Activated gamma-delta T cell treated with Interleukin-2 at 50 U/mL for 16 hours (primary cell): Measurements from ENCODE around the gene ZNF646.
"Not testable (repeated sequence)": the region's sequence is repeated elsewhere in the genome, so short reads cannot be mapped to it uniquely, and the experiment has no call there.

ENCODE experiments used
- DNase-seq: peaks from one replicate; pipeline ENCODE4 v3.0.0-alpha.2; 2020

ZNF646 gene

DNA sequence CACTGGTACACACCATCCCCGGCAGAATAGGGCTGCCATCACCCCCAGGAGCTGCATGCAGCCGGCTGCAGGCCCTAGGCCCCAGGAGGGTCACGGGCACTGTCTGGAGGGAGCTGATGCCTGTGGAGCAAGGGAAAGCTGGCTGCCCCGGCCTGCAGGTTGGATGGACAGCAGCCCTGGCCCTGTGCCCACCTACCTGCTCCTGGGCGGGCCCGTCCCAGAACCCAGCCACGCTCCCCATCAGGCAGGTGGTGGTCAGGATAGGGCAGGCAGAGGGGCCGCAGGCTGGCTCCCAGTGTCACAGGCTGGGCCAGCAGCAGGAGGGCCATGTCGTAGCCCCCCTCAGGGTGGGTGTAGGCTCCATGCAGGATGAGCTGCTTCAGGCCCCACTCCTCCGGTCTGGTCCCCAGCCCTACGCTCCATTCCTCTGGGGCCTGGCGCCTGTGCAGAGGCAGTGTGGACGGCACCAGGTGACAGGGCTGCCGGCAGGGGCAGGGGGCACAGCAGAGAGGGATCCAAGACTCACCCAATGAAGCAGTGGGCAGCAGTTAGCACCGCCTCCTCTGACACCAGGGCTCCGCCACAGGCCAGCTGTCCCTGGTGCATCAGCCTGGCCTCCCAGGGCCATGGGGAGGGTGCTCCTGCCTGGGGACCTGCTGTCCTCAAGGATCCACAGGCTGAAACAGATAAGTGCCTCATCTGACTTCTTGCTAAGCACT is 10.5 kb downstream of the ZNF646 start:
- no peak for DNase-seq

- DNase-seq = no peak
These were observed 11.2 kb downstream of the ZNF646 start for GRCh38 chr16:31085411-31085810.

- DNase-seq = no peak
These were observed 11.8 kb downstream of the ZNF646 start for GRCh38 chr16:31085873-31086628.

DNA sequence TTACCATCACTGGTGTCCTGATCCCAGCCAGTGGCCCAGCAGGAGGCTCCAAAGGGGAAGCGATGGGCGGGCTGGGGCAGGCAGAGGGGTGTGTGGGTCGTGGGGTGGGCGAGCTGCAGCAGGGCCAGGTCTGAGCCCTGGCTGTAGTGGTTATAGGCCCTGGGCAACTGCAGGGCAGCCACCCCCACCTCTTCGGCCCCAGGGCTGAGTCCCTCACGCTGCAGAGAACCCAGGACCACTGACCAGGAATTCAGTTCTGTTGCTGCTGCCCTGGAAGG is 12.3 kb downstream of the ZNF646 start:
- no peak for DNase-seq

GRCh38 chr16:31087481-31087880 is 13.3 kb downstream of the ZNF646 start:
- DNase-seq = no peak

- DNase-seq = no peak
These were observed 13.7 kb downstream of the ZNF646 start for GRCh38 chr16:31087971-31088370.

- no peak for DNase-seq
These were observed 14.4 kb downstream of the ZNF646 start, which contains the start of gene PRSS53 for GRCh38 chr16:31088459-31089183. TSS of gene PRSS53 (minus strand) at chr16:31088943. CDS start at chr16:31088809, 134 bp downstream.

- DNase-seq = no peak
These were observed 15.0 kb downstream of the ZNF646 start for GRCh38 chr16:31089199-31089598.

DNA sequence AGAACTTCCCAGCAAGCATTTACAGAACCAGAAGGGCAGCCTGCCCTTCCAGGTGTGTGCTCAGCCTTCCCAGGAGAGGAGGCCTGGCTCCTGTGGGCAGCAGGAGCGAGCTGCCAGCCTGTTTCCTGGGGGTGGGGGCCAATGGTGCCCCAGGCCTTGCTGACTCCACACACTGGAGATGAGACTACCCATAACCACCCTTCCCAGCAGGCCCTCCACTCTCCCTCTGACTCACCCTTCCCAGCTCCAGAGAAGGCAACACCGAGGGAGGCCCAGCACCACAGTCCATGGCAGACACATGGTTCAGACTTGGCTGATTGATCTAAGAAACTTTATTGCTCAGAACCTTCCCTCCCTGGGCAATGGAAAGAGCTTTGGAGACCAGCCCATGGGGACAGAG is 16.3 kb downstream of the ZNF646 start:
- no peak for DNase-seq

DNA sequence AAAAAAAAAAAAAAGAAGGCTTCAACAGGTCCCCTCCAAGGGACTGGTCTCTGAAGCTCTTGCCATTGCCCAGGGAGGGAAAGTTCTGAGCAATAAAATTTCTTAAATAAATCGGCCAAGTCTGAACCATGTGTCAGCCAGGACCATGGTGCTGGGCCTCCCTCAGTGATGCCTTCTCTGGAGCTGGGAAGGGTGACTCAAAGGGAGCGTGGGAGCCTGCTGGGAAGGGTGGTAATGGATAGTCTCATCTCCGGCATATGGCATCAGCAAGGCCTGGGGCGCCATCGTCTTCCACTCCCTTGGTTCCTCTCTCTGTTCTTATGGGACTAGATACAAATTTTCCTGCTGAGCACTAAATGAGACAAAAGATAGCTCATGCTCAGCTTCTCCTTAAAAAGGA is 18.1 kb downstream of the ZNF646 start:
- DNase-seq = no peak

- DNase-seq = no peak
These were observed 19.0 kb downstream of the ZNF646 start for GRCh38 chr16:31093132-31093703.

DNA sequence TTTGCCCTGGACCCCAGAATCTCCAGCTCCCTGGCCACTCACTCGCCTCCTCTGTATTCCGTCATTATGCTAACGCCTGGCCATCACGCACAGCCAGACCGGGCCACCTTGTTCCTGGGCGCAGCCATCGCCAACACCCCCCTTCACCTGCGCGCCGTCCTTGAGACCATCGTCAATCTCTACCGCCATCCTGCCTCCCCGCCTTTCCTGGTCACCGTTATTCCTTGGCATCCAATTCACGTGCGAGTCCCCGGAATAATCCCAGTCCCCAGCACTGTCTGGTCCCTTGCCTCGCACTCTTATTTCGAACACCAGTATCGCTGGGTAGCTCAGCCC is 19.8 kb downstream of the ZNF646 start:
- no peak for DNase-seq

DNA sequence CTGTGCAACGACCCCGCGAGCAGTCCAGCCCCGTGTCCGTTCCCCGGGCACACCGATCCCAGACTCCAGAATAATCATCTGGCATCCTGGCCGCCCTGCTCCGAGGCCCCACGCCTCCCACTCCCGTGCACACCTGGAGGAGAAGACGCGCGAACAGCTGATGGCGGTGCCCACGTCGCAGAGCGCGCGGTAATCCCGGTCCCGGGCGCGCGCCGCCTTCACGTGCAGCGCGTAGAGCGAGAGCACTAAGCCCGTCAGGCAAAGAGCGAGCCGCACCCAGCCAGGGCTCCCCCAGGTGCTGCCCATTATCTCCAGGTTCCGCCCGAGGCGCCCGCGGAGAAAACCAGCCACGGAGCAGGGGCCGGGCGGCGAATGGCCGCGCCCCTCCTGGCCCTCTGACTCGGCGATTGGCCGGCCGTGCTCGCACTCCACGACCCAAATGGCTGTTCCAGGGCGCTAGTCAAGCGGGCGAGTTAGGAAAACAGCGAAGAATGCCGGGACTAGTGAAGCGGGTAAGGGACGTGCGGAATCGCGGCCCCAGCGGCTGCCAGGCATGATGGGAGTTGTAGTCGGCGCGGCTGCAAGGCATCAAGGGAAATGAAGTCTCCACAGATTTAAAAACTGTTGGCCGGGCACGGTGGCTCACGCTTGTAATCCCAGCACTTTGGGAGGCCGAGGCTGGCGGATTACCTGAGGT is 20.4 kb downstream of the ZNF646 start, which contains the start of gene VKORC1:
VKORC1 (minus strand) TSS at position 374 of the 697 bp plus-strand sequence; CDS start at position 306, 68 bp downstream.
- peak; percentile 77 for DNase-seq

GRCh38 chr16:31099860-31100638 is 25.8 kb downstream of the ZNF646 start:
- DNase-seq = no peak

DNA sequence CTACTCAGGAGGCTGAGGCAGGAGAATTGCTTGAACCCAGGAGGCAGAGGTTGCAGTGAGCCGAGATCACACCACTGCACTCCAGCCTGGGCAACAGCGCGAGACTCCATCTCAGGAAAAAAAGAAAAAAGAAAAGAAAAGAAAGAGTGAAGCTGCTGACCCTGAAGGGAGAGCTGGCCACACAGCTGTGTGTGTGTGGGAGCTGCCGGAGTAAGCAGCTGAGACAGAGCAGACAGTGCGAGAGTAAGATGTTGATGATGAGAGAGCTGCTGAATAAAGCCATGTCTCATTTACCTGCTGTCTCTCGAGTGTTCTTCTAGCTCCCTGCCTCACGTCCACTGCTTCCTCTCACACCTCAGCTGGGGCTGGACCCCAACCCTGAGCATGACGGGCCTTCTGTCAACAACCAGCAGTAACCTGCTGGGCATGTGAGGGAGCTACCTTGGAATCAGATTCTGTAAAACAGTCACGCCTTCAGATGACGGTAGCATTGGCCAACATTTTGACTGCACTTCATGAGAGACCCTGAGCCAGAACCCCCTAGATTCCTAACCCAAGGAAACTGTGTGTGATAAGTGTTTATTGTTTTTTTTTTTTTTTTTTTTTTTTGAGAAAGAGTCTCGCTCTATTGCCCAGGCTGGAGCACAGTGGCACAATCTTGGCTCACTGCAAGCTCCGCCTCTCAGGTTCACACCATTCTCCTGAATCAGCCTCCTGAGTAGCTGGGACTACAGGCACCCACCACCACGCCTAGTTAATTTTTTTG is 26.8 kb downstream of the ZNF646 start:
- DNase-seq = not testable (repeated sequence)

DNA sequence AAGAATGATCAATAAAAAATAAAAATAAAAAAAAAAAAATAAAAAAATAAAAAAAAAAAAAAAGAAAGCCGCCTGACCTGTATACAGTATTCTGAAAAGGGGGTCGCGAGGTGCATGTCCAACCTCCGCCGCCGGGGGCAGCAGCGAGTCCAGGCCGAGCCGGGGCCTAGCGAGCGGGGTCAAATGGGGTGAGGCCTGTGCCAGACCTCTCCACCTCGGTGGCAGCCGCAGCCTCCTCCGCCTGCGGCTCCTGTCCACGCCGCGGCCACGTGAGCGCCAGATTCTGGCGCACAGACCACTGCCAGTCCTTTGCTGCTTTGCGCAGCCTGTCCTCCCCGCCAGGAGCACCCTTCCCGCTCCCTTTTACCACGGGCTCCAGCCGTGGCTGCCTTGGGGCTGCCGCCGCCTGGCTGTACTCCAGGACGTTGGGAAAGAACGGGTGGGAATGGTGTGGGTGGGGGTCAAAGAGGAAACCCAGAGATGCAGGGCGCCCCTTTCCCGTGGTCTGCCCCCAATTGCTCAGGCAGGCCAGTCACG is 31.5 kb downstream of the ZNF646 start:
- DNase-seq = peak; percentile 80

DNA sequence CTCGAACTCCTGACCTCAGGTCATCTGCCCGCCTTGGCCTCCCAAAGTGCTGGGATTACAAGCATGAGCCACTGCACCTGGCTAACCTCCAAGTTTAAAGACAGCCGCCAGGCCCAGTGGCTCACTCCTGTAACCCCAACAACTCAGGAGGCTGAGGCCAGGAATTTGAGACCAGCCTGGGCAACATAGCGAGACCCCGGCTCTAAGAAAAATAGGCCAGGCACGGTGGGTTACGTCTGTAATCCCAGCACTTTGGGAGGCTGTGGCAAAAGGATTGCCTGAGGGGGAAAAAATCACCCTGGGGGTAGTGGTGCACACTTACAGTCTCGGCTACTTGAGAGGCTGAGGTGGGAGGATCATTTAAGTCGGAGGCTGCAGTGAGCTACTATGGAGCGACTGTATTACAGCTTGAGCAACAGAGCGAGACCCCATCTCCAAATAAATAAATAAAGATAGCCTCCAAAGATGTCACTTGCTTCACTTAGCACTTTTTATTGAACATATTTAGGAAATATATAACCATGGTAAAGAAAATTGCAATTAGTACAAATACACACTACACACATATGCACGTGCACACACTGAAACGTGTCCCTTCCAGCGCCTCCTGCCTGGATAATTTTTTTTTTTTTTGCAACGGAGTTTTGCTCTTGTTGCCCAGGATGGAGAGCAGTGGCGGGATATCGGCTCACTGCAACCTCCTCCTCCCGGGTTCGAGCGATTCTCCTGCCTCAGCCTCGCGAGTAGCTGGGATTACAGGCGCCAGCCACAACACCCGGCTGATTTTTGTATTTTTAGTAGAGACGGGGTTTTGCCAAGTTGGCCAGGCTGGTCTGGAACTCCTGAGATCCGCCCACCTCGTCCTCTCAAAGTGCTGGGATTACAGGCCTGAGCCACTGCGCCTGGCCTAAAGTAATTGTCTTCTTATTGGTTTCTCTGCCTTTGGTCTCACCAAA is 32.6 kb downstream of the ZNF646 start:
- DNase-seq = no peak

DNA sequence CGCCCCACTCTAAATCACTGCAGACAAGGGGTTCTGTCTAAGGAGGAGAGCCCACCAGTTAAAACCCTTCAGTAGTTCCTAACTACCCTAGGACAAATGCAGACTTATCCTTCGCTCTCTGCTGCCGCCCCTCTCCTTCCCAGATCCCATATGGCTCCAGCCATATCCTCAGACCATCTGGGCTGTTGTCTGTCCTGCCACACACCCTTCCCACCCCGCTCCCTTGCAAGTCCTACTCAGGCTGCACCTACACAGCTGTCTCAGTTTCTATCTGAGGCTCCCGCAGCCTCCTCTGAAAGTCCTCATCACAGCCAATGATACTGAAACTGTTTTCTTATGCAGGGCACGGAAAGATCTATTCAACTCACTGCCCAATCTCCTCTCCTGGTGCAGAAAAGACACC is 33.2 kb downstream of the ZNF646 start:
- DNase-seq = no peak

DNA sequence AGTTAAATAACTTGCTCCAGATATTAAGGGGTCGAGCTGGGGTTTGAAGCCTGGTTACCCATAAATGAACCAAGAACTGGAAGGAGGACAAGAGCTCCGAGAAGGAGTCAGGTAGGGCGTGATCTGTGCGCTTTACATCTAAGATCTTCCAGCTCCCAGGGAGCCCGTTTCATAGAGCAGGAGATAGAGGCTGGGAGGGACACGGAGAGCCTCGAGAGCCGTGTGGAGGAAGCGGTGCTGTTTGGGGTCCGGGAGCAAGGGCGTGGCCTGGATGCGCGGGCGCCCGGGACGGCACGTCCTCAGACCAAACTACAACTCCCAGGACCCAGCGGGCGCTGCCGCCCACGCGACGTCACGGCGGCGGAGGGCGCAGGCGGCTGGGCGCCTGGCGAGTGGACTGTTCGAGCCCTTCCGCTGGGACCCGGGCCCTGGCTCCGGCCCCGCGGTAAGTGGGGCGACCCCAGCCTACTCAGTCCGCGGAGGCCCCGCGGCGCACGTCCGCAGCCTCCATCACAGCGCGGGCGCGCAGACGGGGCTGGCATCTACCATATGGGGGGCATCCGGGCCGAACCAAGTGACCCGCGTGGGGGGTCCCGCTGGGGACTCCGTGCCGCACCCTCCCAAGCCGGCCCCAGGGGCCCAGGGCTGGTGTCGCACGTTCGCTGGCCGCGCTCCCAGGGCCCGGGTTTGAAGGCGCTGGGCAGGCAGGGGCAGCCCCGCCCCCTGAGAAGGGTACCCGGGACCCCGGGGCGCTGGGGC is 34.0 kb downstream of the ZNF646 start, which contains the start of gene BCKDK:
BCKDK (plus strand) TSS at position 352 of the 759 bp plus-strand sequence. CDS start 838 bp downstream, outside the sequence.
- peak; percentile 47 for DNase-seq
